PC-9 (cell line): ENCODE results near the gene HMX3. TPM values are rescaled to one million over a fixed set of nuclear protein-coding genes. Genes with fewer than 3 reads are reported as not detected.

Source experiments
- BruUV-seq: library from RNA; stranded (reverse); fragments of 400-500 nt; replicated peaks from 2 replicates; lab custom pipeline; 2021; lab: Mats Ljungman, UMichigan
- CTCF ChIA-PET: fragments of 300-600 bp; sonication (Branson Sonifier 250); formaldehyde crosslinking; loops from one replicate; lab custom pipeline; 2022; ENCODE audit warnings: antibody characterized with exemption; lab: Charles Lee
- POLR2A ChIA-PET: fragments of 300-600 bp; sonication (Branson Sonifier 250); formaldehyde crosslinking; loops from one replicate; lab custom pipeline; 2022; ENCODE audit warnings: antibody characterized with exemption; ENCODE audit not compliant: unreplicated experiment; lab: Charles Lee
- DNase-seq, 2 experiments: peaks; one replicate each; pipeline versions ENCODE4 v3.0.0 to v3.0.0-alpha.2; 2015 to 2022; ENCODE audit warnings: mixed read lengths in 1 of 2
- H2AFZ ChIP-seq: fragments of 200-600 bp; sonication (generic); 2 replicates; pipeline ENCODE4 v1.8.1; 2017; ENCODE audit warnings: antibody characterized with exemption
- H3F3A ChIP-seq: fragments of 200-600 bp; sonication (generic); 2 replicates; pipeline ENCODE4 v1.8.1; 2017; ENCODE audit warnings: antibody characterized with exemption, mild to moderate bottlenecking, low read depth; ENCODE audit not compliant: insufficient read depth
- H3K27ac ChIP-seq: fragments of 200-600 bp; sonication (generic); 2 replicates; pipeline ENCODE4 v1.6.1; 2016; ENCODE audit warnings: mixed run types
- H3K27me3 ChIP-seq: fragments of 200-600 bp; sonication (generic); 2 replicates; pipeline ENCODE4 v1.6.1; 2016; ENCODE audit warnings: low read depth, mixed run types; ENCODE audit not compliant: insufficient read depth
- H3K36me3 ChIP-seq: fragments of 200-600 bp; sonication (generic); 2 replicates; pipeline ENCODE4 v1.6.1; 2016; ENCODE audit warnings: low read depth, mixed run types
- H3K4me1 ChIP-seq: fragments of 200-600 bp; sonication (generic); replicated peaks from 2 replicates; pipeline ENCODE4 v1.6.1; 2016; ENCODE audit warnings: mixed run types; ENCODE audit not compliant: insufficient read depth
- H3K4me2 ChIP-seq: fragments of 200-600 bp; sonication (generic); 2 replicates; pipeline ENCODE4 v1.6.1; 2017; ENCODE audit warnings: mixed run types
- H3K4me3 ChIP-seq: fragments of 200-600 bp; sonication (generic); 2 replicates; pipeline ENCODE4 v1.6.1; 2016; ENCODE audit warnings: mixed run types
- H3K79me2 ChIP-seq: fragments of 200-600 bp; sonication (generic); 2 replicates; pipeline ENCODE4 v1.6.1; 2017; ENCODE audit warnings: low read depth, mixed run types
- H3K9me2 ChIP-seq: fragments of 200-600 bp; sonication (generic); 2 replicates; pipeline ENCODE4 v1.8.1; 2017; ENCODE audit warnings: mild to moderate bottlenecking; ENCODE audit not compliant: insufficient read depth
- H3K9me3 ChIP-seq: fragments of 200-600 bp; sonication (generic); 2 replicates; pipeline ENCODE4 v1.8.1; 2016; ENCODE audit warnings: low read depth; ENCODE audit not compliant: insufficient read depth
- H4K20me1 ChIP-seq: fragments of 200-600 bp; sonication (generic); 2 replicates; pipeline ENCODE4 v1.8.1; 2017; ENCODE audit not compliant: insufficient read depth
- CTCF ChIP-seq: fragments of 200-600 bp; sonication (generic); conservative IDR thresholded peaks from 2 replicates; pipeline ENCODE4 v1.6.1; 2017; ENCODE audit warnings: mixed run types, antibody characterized with exemption, mild to moderate bottlenecking, moderate library complexity
- EZH2 ChIP-seq: fragments of 200-600 bp; sonication (generic); IDR thresholded peaks from 2 replicates; pipeline ENCODE4 v1.8.0; 2017; ENCODE audit warnings: antibody characterized with exemption, low read depth
- intact Hi-C: fragments of 100-400 bp; cut with micrococcal nuclease; formaldehyde crosslinking; loops from one replicate; pipeline ENCODE4 v1.10.0; 2022; ENCODE audit not compliant: unreplicated experiment
- total RNA-seq: library from RNA; stranded (reverse); gene quantifications from 2 replicates; pipeline ENCODE4 v1.2.3, GENCODE V29; 2021

HMX3 gene
- total RNA-seq, 1 experiment from 2014 or later = not detected

- Histone ChIP-seq H3K4me1 (no peaks in the 10 kb centered on the region), H3K4me3 (no peak overlapping the region), H3K79me2 (no peaks in the 10 kb centered on the region), H3F3A (no peaks in the 10 kb centered on the region), H3K9me2 (no peaks in the 10 kb centered on the region), H3K36me3 (no peaks in the 10 kb centered on the region), H3K27ac (no peak overlapping the region), H3K4me2 (no peak overlapping the region), H2AFZ (no peak overlapping the region), H4K20me1 (no peaks in the 10 kb centered on the region), H3K9me3 (no peaks in the 10 kb centered on the region), H3K27me3 (peaks cover 32% of the 10 kb centered on the region)
- intact Hi-C loops = no loop called here
- POLR2A ChIA-PET = no interaction called here
- TF ChIP-seq EZH2 = no peak
- no peak for TF ChIP-seq CTCF
- DNase-seq = no peak
- CTCF ChIA-PET = no interaction called here
- BruUV-seq = no TSS peak
These were observed 39.3 kb upstream of the HMX3 start for GRCh38 chr10:123096452-123096851.

GRCh38 chr10:123097039-123097438, 38.7 kb upstream of the HMX3 start:
- ChIA-PET POLR2A (no interaction called here), CTCF (no interaction called here)
- intact Hi-C loops = no loop called here
- H4K20me1 ChIP-seq = no peaks in the 10 kb centered on the region
- no peak overlapping the region for H3K4me3 ChIP-seq
- H3K9me3 ChIP-seq = no peaks in the 10 kb centered on the region
- no peaks in the 10 kb centered on the region for H3K4me1 ChIP-seq
- H3K4me2 ChIP-seq = no peak overlapping the region
- no peak overlapping the region for H3K27ac ChIP-seq
- no peak overlapping the region for H2AFZ ChIP-seq
- no peaks in the 10 kb centered on the region for H3K9me2 ChIP-seq
- BruUV-seq = no TSS peak
- H3K27me3 ChIP-seq = peaks cover 26% of the 10 kb centered on the region
- H3K36me3 ChIP-seq = no peaks in the 10 kb centered on the region
- TF ChIP-seq CTCF = no peak
- TF ChIP-seq EZH2 = no peak
- H3K79me2 ChIP-seq = no peaks in the 10 kb centered on the region
- H3F3A ChIP-seq = no peaks in the 10 kb centered on the region
- DNase-seq = no peak

GRCh38 chr10:123100030-123100762, 35.6 kb upstream of the HMX3 start:
- TF ChIP-seq CTCF = no peak

More at GRCh38 chr10:123100030-123100762, 35.6 kb upstream of the HMX3 start:
- H3K4me3 ChIP-seq = no peak overlapping the region
- H3K27me3 ChIP-seq = 0 out of 2 replicates have a peak, but pooled peaks cover 2% of the 10 kb centered on the region
- POLR2A ChIA-PET = no interaction called here
- DNase-seq = peak in 1 of 2 experiments; percentile 35
- H3K27ac ChIP-seq = no peak overlapping the region
- H2AFZ ChIP-seq = no peak overlapping the region
- H3K4me2 ChIP-seq = peak overlapping the region; percentile 23; the same call in 1 of the 2 replicates
- H3K4me1 ChIP-seq = no peaks in the 10 kb centered on the region
- no TSS peak for BruUV-seq
- H3K36me3 ChIP-seq = no peaks in the 10 kb centered on the region
- H3F3A ChIP-seq = no peaks in the 10 kb centered on the region
- no peaks in the 10 kb centered on the region for H3K79me2 ChIP-seq
- intact Hi-C loops = no loop called here
- CTCF ChIA-PET = no interaction called here
- H4K20me1 ChIP-seq = no peaks in the 10 kb centered on the region
- H3K9me2 ChIP-seq = no peaks in the 10 kb centered on the region
- H3K9me3 ChIP-seq = no peaks in the 10 kb centered on the region
